GM12872 (cell line): ENCODE results near the gene MTCL1.

ENCODE experiments used
- TF ChIP-seq, protein P1 (sequence below): IDR thresholded peaks from 3 replicates; pipeline ENCODE4 v1.5.1; 2011; ENCODE audit warnings: low read depth, mild to moderate bottlenecking, low read length, moderate library complexity; ENCODE audit not compliant: insufficient read depth

MTCL1 gene

DNA sequence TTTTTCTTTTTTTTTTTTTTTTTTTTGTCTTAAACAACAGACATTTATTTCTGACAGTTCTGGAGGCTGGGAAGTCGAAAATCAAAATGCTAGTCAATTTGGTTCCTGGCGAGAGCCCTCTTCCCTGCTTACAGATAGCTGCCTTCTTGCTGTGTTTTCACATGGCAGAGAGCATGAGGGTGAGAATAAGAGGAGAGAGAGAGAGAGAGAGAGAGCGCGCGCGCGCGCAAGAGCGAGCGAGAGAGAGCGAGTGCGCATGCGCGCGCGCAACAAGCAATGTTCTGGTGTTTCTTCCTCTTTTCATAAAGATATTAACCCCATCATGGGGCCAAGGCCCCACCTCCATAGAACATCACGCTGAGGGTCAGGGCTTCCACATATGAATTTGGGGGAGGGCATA lies 20.9 kb downstream of the MTCL1 start:
- TF ChIP-seq, protein P1, sequence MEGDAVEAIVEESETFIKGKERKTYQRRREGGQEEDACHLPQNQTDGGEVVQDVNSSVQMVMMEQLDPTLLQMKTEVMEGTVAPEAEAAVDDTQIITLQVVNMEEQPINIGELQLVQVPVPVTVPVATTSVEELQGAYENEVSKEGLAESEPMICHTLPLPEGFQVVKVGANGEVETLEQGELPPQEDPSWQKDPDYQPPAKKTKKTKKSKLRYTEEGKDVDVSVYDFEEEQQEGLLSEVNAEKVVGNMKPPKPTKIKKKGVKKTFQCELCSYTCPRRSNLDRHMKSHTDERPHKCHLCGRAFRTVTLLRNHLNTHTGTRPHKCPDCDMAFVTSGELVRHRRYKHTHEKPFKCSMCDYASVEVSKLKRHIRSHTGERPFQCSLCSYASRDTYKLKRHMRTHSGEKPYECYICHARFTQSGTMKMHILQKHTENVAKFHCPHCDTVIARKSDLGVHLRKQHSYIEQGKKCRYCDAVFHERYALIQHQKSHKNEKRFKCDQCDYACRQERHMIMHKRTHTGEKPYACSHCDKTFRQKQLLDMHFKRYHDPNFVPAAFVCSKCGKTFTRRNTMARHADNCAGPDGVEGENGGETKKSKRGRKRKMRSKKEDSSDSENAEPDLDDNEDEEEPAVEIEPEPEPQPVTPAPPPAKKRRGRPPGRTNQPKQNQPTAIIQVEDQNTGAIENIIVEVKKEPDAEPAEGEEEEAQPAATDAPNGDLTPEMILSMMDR: no peak

DNA sequence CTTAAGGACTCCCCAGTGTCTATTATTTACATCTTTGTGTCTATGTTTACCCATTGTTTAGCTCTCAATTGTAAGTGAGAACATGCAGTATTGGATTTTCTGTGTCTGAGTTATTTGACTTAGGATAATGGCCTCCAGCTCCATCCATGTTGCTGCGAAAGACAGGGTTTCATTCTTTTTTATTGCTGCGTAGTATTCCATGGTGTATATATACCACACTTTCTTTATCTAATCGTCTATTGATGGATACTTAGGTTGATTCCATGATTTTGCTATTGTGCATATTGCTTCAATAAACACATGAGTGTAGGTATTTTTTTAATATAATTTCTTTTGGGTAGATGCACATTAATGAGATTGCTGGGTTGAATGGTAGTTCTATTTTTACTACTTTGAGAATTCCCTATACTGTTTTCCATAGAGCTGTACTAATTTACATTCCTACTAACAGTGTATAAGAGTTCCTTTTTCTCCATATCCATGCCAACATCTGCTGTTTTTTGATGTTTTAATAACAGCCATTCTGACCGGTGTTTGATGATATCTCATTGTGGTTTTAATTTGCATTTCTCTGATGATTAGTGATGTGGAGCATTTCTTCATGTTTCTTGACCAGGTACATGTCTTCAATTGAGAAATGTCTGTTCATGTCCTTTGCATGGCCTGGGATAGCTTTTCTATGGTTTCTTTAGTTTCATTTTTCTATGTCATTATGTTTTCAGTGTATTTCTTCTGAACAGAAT lies 21.8 kb downstream of the MTCL1 start:
- TF ChIP-seq, protein P1: no peak

DNA sequence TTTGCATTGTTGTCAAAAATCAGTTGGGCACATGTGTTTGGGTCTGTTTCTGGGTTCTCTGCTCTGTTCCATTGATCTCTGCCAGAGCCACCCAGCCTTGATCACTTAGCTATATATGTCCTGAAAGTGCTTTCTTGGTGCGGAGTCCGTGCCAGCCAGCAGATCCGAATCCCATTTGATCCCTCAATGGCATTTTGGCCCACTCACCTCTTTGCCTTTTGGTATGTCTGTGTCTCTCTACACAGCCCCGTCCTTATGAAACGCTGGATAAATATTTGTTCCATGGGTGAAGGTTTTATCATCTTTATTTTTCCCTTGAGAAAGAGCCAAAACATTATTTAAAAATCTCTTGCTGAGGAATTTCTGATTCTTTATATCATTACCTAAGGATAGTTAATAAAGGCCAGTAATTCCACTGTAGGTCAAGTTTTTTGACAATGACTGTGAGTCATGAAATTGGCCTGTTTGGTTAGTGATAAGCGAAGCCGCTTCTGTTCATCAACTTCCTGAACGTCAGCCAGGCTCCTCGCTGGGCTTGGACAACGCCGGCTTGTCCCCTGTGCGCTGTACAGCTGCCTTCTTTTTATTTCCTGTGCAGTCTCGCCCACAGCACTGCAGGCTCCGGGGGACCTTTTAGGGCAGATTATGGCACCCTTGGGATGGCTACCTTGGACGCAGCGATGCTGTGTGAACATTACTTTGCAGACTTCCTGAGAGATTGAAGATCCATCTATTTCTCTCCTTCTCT lies 24.9 kb downstream of the MTCL1 start:
- TF ChIP-seq, protein P1: no peak

DNA sequence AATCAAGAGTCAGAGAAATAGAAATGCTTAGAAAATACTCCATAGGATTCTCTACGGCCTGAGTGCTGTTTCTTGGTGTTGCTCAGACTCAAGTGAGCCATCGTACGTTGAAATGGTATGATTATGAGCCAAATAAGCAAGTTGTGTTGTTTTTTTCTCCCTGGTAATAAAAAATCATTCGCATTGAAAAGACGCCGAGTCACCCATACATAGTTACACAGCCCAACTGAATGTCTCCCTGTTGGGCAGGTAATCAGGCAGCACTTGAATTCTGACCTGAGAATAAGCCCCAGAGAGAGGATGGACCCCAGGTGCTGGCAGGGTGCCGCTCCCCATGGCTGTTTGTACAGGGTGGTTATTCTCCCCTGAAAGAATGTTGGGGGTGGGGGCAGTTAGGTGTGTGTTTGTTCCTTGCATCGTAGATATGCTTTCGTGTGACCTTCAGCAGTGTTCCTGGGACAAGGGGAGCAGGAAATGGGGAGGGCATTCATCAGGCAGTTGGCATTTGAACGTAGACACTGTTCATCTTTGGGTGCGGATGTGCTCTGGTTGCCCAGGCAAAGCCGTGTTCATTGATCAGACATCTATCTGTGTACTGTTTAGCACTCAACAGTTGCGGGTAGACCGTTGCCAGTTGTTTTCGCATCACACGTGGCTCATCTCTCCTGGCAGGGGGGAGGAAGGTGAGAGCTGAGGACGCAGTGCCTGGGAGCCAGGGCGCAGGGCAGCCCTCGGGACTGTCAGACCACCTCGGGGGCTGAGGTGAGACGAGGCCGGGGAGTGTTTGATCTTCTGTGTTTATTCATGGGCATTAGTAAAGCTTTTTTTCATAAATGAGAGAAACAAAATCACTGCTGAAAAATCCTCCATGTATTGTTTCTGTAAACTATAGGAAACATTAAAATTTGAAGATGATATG lies 27.3 kb downstream of the MTCL1 start:
- TF ChIP-seq, protein P1: no peak

DNA sequence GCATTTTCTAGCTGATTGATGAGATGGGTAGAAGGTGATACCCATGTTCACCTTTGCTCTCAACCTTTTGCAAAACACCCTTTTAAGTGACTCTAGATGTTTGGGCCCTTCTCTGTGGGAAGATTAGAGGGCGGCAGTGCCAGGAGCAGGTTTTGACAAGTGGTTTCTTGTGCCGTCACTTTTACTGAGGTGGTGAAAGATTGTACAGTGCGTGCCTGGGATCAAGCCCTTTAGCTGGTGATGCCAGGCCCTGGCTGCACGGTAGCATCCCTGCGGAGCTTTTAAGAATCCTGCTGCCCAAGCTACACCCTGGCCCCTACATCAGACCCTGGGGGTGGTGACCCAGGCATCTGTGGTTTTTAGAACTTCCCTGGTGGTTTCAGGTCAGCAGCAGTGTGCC lies 29.1 kb downstream of the MTCL1 start:
- TF ChIP-seq, protein P1: no peak

DNA sequence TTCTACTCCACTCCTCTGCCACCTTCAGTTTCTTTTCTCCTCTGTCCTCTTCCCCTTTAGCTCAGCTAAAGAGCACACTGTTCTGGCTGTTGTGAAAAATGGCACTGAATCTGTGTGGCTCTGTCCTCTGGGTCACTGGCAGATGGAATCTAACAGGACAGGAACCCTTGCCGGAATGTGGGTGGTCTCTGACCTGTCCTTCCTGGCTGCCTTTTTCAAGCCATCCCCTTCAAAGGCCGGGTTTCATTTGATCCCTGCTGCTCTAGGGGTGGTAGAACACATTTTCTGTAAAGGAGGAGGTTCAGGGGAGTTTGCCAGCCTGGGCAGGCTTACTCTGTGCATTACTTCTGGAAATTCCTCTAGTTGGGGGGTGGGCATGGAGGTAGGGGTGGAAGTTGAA lies 29.9 kb downstream of the MTCL1 start:
- TF ChIP-seq, protein P1: no peak

DNA sequence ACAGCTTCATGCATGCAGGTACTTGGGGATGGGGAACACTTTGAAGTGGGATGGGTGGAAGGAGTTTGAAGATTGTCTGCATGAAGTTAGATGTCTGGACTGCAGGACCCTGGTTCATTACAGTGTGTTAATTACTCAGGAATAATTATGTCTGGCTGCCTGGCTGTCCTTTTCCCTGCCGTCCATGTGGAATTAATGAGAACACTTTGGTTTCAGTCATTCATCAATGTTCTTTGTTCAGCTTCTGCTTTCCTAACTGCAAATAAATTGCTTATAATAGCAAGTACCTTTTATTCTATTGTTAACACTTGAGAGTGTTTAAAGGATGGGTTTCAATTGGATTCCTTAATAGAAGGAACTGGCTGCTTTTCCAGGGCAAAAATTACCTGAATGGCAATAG lies 35.8 kb downstream of the MTCL1 start:
- TF ChIP-seq, protein P1: no peak
